ENCODE measurements around the gene TP53AIP1. TPM values are rescaled to one million over a fixed set of nuclear protein-coding genes. Genes with fewer than 3 reads are reported as not detected.

The TP53AIP1 gene
- total and polyA plus RNA-seq, 10 of the 15 experiments (the other 5 are each of a cell fraction or from before 2014, with no cell fraction given): 0.01 TPM; not detected in 9

GRCh38 chr11:128902515-128903066 is 40.1 kb downstream of the TP53AIP1 start:
- SMC1A ChIA-PET (ENCODE audit: uncharacterized antibody, unreplicated experiment): interaction anchor here (1.9 kb wide), 1 partner anchor 10 kb away, joined by 4 read pairs; no protein-coding TSS in a partner anchor
- no peaks in the 10 kb centered on the region for H3K36me3 ChIP-seq (ENCODE audit: control insufficient read depth in 2 of 2, insufficient read depth in 2 of 2, low read length in 1 of 2)
- H3K9me3 ChIP-seq (replicated peaks; ENCODE audit: control insufficient read depth, insufficient read depth, low read length): no peaks in the 10 kb centered on the region; the same call in 2 of the 3 replicates
- H2AFZ ChIP-seq (ENCODE audit: control insufficient read depth, low read depth, low read length): no peak overlapping the region
- in situ Hi-C loops (cut with MboI): no loop called here
- H4K20me1 ChIP-seq (ENCODE audit: control insufficient read depth, insufficient read depth): no peaks in the 10 kb centered on the region
- FAIRE-seq (no peak), DNase-seq (ENCODE audit: low read depth, low spot score) (no peak), ATAC-seq (no peak)
- intact Hi-C loops (cut with micrococcal nuclease; ENCODE audit: unreplicated experiment): no loop called here
- H3K9ac ChIP-seq (ENCODE audit: control insufficient read depth, insufficient read depth, low read length): no peak overlapping the region
- H3K27ac ChIP-seq (ENCODE audit: control insufficient read depth, insufficient read depth): no peak overlapping the region
- H3K4me1 ChIP-seq (ENCODE audit: control insufficient read depth, insufficient read depth, low read length): no peaks in the 10 kb centered on the region
- H3K27me3 ChIP-seq (replicated peaks in 1 of 2; ENCODE audit: control insufficient read depth in 2 of 2, insufficient read depth in 2 of 2, low read length in 1 of 2): peaks cover 0 to 9% of the 10 kb centered on the region in 2 experiments; a peak in 1 of 4 replicates
- H3K4me3 ChIP-seq: no peak overlapping the region
- CTCF ChIA-PET: interaction anchor here (1.3 to 9.2 kb wide), 3 partner anchors 11 to 54 kb away, joined by 6 to 74 read pairs (median 18); no protein-coding TSS in a partner anchor
- TF ChIP-seq ELK1 (IDR thresholded peaks at IDR 0.05; ENCODE audit: low read depth, low read length) (no peak), ATF7 (IDR thresholded peaks at IDR 0.05; ENCODE audit: low read depth) (no peak), RBBP5 (conservative IDR thresholded peaks at IDR 0.05) (no peak), SREBF2 (IDR thresholded peaks at IDR 0.05; ENCODE audit: low read length) (no peak), MYB (IDR thresholded peaks at IDR 0.05; ENCODE audit: borderline replicate concordance, low read depth, low read length) (no peak), CBX5 (IDR thresholded peaks at IDR 0.05; ENCODE audit: low read depth) (no peak), FOS (IDR thresholded peaks at IDR 0.05; ENCODE audit: borderline replicate concordance, extremely low read depth, insufficient read length) (no peak)
- POLR2A ChIA-PET: no interaction called here
- no peak overlapping the region for H3K4me2 ChIP-seq (ENCODE audit: control insufficient read depth, insufficient read depth)
- WGBS (ENCODE audit: insufficient coverage, insufficient replicate concordance, low lambda C conversion rate, missing lambda C conversion rate): 56% methylated on average over 10 of the region's 10 CpGs
- BruUV-seq (replicated peaks): no TSS peak
- RAD21 ChIA-PET (ENCODE audit: unreplicated experiment): no interaction called here
- H3K79me2 ChIP-seq (ENCODE audit: control insufficient read depth, insufficient read depth, low read length): no peaks in the 10 kb centered on the region

Measured in GM12878 (cell line).